Fibroblast of skin of back (primary cell): ENCODE measurements around the gene ODF2.
"Not testable (repeated sequence)": the region's sequence is repeated elsewhere in the genome, so short reads cannot be mapped to it uniquely, and the experiment has no call there.

Experiments
- DNase-seq: peaks from one replicate; pipeline ENCODE4 v3.0.0-alpha.2; 2013

Gene ODF2

DNA sequence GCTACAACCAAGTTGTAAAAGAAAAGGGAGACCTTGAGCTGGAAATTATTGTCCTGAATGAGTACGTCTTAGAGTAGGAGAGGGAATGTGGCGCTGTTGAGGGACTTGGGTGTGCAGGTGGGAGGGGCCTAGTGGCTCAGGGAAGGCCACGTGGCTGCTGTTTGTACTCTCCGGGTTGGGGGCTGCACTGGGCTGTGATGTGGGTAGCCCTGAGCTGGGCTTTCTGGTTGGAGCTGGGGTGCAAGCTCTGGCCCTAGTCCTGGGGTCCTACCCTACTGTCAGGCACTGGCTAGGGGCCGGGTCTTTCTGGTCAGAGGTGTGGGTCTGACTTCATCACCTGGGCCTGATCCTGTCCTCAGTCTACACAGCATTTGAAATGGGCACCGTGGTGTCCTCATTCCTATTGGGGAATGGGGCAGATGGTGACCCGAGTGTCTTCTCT is 29.6 kb downstream of the ODF2 start:
- no peak for DNase-seq

DNA sequence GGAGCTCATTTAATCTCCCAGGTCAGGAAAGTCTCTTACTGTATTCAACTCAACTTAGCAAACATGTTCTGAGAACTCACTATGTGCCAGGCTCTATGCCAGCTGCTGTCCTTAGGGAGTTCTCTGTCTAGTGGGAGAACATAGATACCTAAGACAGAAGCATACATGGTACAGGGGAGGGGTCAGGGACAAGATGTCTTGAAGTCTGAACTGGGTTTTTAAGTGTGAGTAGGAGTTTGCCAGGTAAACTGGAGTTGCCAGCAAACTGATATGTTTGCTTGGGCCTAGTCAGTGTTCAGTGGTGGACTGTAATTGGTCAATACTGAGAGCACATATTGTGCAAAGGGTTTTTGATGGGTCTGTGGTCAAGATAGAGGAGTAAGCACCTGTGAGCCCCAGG is 30.4 kb downstream of the ODF2 start:
- no peak for DNase-seq

- DNase-seq = no peak
Measured at GRCh38 chr9:128493424-128493823, 37.6 kb downstream of the ODF2 start.

- no peak for DNase-seq
Measured at GRCh38 chr9:128494108-128494745, 38.4 kb downstream of the ODF2 start.

GRCh38 chr9:128494746-128495129 is 38.9 kb downstream of the ODF2 start:
- DNase-seq = no peak

DNA sequence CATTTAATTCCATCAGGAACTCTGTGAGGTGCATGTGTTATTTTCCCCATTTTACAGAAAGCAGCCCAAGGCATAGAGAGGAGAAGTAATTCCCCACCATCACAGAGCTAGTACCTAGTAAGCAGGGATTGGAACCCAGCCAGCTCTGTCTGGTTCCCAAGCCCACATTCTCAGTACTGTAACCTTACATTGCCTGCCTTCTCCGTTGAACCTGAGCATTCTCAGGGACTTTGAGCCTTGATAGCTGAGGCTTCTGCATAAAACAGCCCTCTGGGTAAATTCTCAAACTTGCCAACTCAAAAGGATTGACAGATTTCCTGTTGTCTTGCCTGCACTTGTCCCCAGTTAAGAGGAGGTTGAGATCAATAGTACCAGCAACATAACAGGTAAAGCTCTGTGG is 39.5 kb downstream of the ODF2 start:
- no peak for DNase-seq

DNA sequence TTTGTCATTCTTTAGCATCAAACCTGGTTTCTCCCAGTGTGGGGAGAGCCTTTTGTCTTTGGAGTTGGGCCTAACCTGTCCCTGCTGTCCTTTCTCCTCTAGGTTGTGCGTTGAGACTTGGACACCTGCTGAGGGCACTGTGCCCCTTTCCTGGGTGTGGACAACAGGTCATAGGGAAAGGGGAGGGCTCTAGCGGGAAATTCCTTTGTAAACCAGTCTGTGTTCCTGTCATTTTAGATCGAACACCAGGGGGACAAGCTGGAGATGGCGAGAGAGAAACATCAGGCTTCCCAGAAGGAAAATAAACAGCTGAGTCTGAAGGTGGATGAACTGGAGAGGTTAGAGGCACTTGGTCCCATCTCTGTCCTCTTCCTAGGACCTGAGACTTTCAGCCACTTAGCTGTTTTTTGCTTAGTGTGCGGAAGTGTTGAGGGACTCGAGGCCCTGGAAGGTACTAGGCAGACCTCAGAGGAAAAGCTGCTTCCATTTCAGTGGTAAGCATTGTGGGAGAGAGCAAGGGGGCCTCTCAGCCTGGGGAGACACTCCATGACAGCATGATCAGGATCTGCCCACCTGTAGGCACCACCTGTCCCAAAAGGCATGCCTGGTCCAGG is 40.1 kb downstream of the ODF2 start:
- DNase-seq = no peak

DNA sequence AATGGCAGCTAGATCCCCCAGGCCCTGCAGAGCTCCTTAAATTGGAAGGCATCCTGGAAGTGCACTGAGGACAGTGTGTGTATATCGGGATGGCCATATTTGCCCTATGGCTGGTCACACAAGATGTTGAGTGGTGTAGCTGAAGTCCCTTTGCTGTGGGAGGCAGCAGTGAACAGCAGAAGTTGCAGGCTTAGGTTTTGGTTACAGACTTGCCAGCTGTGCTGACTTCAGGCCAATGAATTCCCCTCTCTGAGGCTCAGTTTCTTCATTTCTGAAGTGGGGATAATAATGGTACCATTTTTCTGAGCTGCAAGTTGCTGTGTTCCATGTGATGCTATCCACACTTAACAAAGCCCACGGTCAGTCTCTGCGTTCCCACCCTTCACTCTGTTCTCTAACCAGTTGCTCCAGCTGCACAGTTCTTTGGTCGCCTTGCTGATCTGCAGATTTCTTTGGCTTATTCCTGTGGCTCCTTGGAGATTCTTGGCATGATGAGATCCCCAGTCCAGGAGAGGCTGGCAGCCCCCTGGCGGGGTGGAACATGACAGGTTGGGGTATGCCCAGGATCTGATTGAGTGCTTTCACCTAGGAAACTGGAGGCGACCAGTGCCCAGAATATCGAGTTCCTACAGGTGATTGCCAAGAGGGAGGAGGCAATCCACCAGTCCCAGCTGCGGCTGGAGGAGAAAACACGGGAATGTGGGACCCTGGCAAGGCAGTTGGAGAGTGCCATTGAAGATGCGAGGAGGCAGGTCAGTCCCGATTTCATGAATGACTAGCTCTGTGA is 42.2 kb downstream of the ODF2 start:
- no peak for DNase-seq

- DNase-seq = no peak
Measured at GRCh38 chr9:128498911-128499310, 43.1 kb downstream of the ODF2 start.

DNA sequence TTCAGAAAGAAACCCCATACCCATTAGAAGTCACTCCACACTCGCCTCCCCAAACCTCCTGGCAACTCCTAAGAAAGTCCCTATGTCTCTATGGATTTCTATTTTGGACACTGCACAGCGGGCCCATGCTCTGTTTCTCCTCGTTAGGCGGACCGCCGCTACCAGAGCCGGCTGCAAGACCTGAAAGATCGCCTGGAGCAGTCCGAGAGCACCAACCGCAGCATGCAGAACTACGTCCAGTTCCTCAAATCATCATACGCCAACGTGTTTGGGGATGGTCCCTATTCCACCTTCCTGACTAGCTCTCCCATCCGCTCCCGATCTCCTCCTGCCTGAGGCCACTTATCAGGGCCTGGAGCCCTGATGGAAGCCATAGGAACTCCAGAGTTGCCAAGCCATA is 44.1 kb downstream of the ODF2 start:
- DNase-seq = no peak

DNA sequence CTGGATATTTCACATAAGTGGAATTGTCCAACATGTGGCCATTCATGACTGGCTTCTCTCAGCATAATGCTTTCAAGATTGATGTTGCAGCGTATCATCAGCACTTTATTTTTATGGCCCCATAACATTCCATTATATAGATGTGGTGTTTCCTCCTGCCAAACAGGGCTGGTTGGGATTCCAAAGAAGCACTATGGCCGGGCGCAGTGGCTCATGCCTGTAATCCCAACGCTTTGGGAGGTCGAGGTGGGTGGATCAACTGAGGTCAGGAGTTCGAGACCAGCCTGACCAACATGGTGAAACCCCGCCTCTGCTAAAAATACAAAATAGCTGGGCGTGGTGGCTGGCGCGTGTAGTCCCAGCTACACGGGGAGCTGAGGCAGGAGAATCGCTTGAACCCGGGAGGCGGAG is 47.6 kb downstream of the ODF2 start:
- not testable (repeated sequence) for DNase-seq

DNA sequence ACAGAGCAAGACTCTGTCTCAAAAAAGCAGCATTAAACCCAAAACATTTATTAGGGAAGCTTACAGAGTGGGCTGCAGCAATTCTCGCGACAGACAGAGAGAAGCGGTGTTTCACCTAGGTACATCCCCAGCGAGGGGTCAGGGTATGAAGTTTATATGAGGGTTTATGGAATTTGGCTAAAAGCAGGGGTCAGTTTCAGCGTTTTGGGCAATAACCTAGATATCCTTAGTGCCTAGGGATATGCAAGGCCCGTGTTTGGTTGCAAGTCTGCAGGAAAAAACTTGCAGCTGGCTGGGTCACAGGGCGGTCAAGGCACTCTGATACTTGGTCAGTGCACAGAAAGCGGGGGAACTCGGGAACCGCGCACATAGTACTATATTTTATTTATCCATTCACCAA is 48.1 kb downstream of the ODF2 start:
- no peak for DNase-seq

DNA sequence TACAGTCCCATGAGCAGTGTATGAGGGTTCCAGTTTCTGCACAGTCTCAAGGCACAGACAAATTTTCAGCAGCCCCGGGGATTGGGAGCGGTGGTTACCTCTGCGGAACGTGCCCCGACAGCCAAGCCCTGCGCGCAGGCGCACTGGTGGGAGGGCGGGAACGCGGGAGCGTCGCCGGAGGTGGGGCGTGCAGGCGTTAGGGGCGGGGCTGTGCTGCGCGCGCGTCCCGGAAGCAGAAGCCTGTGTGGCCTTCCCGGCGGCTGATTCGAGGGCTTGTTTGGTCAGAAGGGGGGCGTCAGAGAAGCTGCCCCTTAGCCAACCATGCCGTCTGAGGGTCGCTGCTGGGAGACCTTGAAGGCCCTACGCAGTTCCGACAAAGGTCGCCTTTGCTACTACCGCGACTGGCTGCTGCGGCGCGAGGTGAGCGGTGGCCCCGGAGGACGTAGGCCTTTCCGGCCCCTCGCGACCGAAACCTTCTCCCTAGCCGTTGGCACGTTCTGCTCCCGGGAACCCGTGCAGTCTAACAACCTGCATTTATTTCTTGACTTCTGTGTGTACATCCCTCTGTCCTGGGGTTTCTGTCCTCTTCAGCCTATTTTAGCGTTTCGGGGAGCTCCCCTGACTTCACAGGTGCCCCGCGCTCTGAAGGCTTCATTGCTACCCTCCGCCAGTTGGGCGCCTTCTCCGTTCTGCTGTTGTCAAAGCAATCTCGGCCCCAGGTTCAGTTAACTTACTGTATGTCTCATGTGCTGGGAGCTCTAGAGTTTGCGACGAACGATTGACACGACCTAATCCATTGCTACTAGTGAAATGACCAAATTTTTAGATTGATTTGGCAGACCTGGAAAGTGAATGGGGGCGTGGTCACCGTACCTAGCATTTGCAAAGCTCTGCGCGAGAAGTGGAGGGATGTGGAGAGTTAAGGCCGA is 48.9 kb downstream of the ODF2 start, which contains the start of gene GLE1:
TSS of gene GLE1 (plus strand) at position 235 of the 929 bp plus-strand sequence. CDS start at position 322, 87 bp downstream.
- peak; percentile 89 for DNase-seq

GRCh38 chr9:128505414-128505765 is 49.6 kb downstream of the ODF2 start:
- DNase-seq = peak; percentile 37

- not testable (repeated sequence) for DNase-seq
Measured at GRCh38 chr9:128505906-128506305, 50.1 kb downstream of the ODF2 start.

DNA sequence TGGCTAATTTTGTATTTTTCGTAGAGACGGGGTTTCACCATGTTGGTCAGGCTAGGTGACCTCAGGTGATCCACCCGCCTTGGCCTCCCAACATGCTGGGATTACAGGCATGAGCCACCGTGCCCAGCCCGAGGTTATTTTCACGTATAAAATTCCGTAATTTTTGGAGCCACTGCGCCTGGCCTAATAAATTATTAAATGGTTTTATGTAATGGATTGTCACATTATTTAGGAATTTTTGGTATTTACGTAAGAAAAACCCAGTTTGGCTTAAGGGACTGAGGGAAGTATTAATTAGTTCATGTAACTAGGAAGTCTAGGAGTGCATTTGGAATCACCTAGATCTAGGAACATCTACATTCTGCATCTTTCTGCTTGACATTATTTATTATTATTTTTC is 57.0 kb downstream of the ODF2 start:
- DNase-seq = no peak

DNA sequence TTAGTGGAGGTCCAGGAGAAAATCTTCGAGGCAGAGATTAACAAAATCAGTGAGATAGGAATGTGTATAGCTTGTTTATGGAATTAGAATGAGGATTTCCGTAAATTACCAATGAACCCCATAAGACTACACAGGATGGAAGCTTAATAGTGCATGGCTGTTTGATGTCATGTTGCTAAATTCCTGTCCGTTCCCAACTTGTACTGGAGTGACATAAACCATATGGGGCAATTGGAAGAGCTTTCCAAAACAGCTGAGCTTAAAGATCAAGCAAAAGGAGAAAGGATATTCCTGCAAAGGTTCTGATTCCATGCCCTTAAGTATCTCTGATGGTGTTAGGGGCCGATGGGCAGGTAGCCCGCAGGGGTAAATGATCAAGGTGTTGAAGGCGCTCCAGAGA is 66.2 kb downstream of the ODF2 start:
- DNase-seq = no peak

DNA sequence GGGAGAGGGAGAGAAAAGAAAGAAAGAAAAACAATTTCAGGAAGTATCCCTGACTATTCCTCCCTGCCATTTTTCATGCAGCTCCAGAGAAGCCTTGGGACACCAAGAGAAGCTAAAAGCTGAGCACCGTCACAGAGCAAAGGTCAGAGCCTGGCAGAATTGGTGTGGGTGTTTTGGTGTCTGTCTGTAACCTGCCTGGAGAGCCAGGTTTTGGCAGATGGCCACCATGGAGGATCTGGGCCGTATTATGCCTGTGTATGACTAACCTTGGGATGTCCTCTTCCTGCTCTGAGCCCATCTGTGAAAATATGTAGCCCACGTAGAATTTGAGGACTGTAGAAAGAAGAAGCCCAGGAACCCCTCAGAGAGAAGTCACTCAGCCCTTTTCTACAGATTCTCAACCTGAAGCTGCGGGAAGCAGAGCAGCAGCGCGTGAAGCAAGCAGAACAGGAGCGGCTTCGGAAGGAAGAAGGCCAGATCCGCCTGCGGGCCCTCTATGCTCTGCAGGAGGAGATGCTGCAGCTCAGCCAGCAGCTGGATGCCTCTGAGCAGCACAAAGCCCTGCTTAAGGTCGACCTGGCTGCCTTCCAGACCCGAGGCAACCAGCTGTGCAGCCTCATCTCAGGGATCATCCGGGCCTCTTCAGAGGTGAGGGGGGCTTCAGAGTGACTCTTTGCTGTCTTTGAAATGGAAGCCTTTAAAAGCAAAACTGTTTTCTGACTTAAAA is 67.6 kb downstream of the ODF2 start:
- peak; percentile 28 for DNase-seq

DNA sequence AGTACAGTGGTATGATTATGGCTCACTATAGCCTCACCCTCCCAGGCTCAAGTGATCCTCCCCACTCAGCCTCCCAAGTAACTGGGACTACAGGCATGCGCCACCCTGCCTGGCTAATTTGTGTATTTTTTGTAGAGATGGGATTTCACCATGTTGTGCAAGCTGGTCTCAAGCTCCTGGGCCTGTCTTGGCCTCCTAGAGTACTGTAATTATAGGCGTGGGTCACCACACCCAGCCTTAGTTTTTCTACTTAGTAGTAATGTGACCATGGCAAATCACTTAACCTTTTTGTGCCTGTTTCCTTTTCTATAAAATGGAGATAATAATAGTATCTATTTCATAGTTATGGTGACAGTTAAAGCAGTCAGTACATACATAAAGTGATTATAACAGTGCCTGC is 70.9 kb downstream of the ODF2 start:
- DNase-seq = no peak

DNA sequence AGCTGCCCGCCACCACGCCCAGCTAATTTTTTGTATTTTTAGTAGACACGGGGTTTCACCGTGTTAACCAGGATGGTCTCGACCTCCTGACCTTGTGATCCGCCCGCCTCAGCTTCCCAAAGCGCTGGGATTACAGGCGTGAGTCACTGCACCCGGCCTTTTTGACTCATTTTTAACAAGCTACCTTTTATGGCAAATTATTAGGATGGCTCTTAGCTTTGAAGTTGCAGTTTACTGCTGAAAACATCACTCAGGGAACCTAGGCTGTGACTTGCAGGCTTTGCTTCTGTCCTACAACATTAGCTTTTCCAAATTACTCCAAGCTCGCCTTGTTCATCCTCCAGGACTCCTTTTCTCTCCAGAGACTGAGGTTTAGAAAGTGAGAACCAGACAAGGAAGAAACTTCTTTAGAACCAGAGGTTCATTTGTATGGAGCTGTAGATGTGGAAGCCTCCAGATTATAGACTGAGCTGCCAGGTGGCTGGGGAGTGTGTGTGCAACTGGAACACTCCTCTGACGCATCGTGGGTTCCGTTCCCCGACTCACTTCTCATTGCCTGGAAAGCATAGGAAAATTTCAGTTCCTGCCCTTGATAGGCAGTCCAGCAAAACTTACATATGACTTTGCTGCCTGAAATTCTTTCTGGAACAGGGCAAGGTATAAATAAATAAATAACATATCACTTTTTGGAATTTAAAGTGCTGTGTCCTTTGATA is 72.8 kb downstream of the ODF2 start:
- no peak for DNase-seq

DNA sequence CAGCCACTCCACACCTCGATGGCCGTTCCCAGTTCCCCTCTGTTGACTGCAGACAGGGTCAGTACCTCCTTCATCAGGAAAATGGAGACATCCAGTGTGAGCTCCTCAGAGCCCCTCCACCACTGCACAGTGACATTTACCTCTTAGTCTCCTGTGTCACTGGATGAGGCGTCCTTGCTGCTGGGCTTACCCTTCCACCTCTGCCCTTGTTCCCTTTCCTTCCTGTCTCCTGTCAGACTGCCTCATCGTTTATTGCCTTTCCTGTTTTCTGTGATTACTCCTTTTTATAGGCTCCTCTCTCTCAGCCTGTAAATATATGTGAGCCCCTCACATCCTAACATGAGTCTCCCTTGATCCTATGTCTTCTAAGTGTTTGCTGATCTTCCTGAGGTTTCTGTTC is 73.4 kb downstream of the ODF2 start:
- DNase-seq = no peak
